Astrocyte of the cerebellum (primary cell): ENCODE data around the gene VAV1.

Source experiments
- DNase-seq: peaks from one replicate; pipeline ENCODE4 v3.0.0-alpha.2; 2011; ENCODE audit warnings: low read depth
- H3K4me3 ChIP-seq: 2 replicates; pipeline ENCODE4 v1.5.1; 2011; ENCODE audit warnings: mild to moderate bottlenecking, low read depth, low read length, moderate library complexity
- in situ Hi-C: cut with HindIII; loops from 2 replicates; pipeline ENCODE4 v1.10.0; 2017; ENCODE audit warnings: low sequenced_read_pairs
- TF ChIP-seq, protein P1 (sequence below): IDR thresholded peaks from 2 replicates; pipeline ENCODE4 v1.5.1; 2012; ENCODE audit warnings: low read length, low read depth, moderate library complexity, mild to moderate bottlenecking; ENCODE audit errors: missing control alignments

Gene VAV1

GRCh38 chr19:6807291-6807690, 34.8 kb downstream of the VAV1 start:
- TF ChIP-seq, protein P1, sequence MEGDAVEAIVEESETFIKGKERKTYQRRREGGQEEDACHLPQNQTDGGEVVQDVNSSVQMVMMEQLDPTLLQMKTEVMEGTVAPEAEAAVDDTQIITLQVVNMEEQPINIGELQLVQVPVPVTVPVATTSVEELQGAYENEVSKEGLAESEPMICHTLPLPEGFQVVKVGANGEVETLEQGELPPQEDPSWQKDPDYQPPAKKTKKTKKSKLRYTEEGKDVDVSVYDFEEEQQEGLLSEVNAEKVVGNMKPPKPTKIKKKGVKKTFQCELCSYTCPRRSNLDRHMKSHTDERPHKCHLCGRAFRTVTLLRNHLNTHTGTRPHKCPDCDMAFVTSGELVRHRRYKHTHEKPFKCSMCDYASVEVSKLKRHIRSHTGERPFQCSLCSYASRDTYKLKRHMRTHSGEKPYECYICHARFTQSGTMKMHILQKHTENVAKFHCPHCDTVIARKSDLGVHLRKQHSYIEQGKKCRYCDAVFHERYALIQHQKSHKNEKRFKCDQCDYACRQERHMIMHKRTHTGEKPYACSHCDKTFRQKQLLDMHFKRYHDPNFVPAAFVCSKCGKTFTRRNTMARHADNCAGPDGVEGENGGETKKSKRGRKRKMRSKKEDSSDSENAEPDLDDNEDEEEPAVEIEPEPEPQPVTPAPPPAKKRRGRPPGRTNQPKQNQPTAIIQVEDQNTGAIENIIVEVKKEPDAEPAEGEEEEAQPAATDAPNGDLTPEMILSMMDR: no peak
- no peak for DNase-seq
- no peak overlapping the region for H3K4me3 ChIP-seq
- in situ Hi-C loops: no loop called here

GRCh38 chr19:6808494-6808893, 36.0 kb downstream of the VAV1 start:
- no peak for DNase-seq
- H3K4me3 ChIP-seq: no peak overlapping the region
- in situ Hi-C loops: no loop called here
- TF ChIP-seq, protein P1: no peak

DNA sequence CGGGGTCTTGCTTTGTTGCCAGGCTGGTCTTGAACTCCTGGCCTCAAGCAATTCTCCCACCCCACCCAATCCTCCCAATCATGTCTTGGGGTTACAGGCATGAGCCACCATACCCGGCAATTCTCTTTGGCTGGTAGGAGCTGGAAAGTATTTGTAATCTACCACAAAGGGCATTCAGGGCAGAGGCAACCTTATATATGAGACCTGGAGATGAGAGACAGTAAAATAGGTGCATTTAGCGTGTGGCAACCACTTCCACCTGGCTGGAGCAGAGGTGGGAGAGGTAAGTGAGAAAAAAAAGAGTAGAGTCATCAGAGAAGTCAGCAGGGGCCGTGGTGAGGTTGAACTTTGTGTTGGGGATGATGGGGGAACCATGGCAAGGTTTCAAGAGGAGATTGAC, 36.8 kb downstream of the VAV1 start:
- TF ChIP-seq, protein P1: no peak
- in situ Hi-C loops: no loop called here
- no peak overlapping the region for H3K4me3 ChIP-seq
- no peak for DNase-seq

DNA sequence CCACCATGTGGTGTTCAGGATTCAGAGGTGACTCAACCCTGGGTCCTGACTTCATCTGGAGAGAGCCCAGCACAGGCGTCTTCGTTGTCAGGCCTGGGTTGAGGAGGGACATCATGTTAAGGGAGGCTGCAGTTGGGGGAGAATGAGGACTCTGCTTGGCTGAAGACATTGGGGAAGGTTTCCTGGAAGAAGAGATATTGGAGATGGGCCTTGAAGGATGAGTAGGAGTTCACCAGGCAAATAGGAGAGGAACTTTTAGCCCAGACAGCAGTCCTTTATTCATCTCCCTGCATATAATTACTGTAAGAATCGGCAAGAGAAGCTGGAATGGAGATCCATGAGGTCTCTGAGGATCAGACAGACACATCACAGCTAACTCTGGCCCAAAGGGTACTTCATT, 38.9 kb downstream of the VAV1 start:
- no peak overlapping the region for H3K4me3 ChIP-seq

GRCh38 chr19:6811906-6812305, 39.4 kb downstream of the VAV1 start:
- TF ChIP-seq, protein P1: no peak
- in situ Hi-C loops: no loop called here
- no peak overlapping the region for H3K4me3 ChIP-seq
- DNase-seq: no peak

More for the DNA sequence above, 38.9 kb downstream of the VAV1 start:
- DNase-seq: no peak
- TF ChIP-seq, protein P1: no peak
- in situ Hi-C loops: no loop called here

DNA sequence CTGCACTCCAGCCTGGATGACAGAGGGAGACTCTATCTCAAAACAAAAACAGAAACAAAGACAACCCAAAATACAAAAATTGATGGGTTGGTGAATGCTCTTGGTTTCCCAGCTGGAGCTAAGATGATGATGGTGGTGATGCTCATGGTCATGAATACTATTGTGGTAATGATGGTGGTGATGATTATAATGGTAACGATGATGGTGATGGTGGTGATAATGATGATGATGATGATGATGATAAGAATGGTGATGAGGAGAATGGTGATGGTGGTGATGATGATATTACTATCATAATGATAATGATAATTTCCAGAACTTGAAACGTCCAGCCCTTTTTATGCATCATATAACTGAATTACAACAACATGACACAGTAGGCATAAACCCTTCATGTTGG, 40.1 kb downstream of the VAV1 start:
- TF ChIP-seq, protein P1: no peak
- in situ Hi-C loops: no loop called here
- no peak for DNase-seq
- H3K4me3 ChIP-seq: no peak overlapping the region

GRCh38 chr19:6813659-6814058, 41.2 kb downstream of the VAV1 start:
- DNase-seq: no peak
- in situ Hi-C loops: no loop called here
- H3K4me3 ChIP-seq: no peak overlapping the region
- TF ChIP-seq, protein P1: no peak
